Stimulated activated CD8-positive, alpha-beta memory T cell treated with anti-CD3 and anti-CD28 coated beads, Interleukin-4, amount 100 ng/mL, for 24 hours (primary cell): ENCODE measurements around the gene BANP.
A peak's percentile ranks its signal among the peaks of the same experiment; 100 is the strongest.
"Not testable (repeated sequence)": the region's sequence is repeated elsewhere in the genome, so short reads cannot be mapped to it uniquely, and the experiment has no call there.

Experiments
- DNase-seq: peaks from one replicate; pipeline ENCODE4 v3.0.0-alpha.2; 2020; ENCODE audit warnings: low read depth

The BANP gene

GRCh38 chr16:87968541-87968940, 17.3 kb downstream of the BANP start:
- DNase-seq, result no peak

GRCh38 chr16:87970186-87970585, 19.0 kb downstream of the BANP start:
- DNase-seq, result no peak

- no peak for DNase-seq
Measured at GRCh38 chr16:87971933-87972332, 20.7 kb downstream of the BANP start.

- DNase-seq, result no peak
Measured at GRCh38 chr16:87973717-87974116, 22.5 kb downstream of the BANP start.

- DNase-seq, result no peak
Measured at GRCh38 chr16:87974178-87974577, 22.9 kb downstream of the BANP start.

GRCh38 chr16:87976665-87977064, 25.4 kb downstream of the BANP start:
- no peak for DNase-seq

GRCh38 chr16:87978127-87978526, 26.9 kb downstream of the BANP start:
- no peak for DNase-seq

GRCh38 chr16:87979352-87979751, 28.1 kb downstream of the BANP start:
- no peak for DNase-seq

GRCh38 chr16:87979911-87980630, 28.8 kb downstream of the BANP start:
- DNase-seq, result not testable (repeated sequence)

- not testable (repeated sequence) for DNase-seq
Measured at GRCh38 chr16:87981376-87981775, 30.1 kb downstream of the BANP start.

GRCh38 chr16:87982581-87983041, 31.4 kb downstream of the BANP start:
- no peak for DNase-seq

GRCh38 chr16:87983072-87983736, 32.0 kb downstream of the BANP start:
- DNase-seq, result not testable (repeated sequence)

GRCh38 chr16:87983737-87984097, 32.5 kb downstream of the BANP start:
- not testable (repeated sequence) for DNase-seq

GRCh38 chr16:87984180-87984579, 32.9 kb downstream of the BANP start:
- DNase-seq, result not testable (repeated sequence)

GRCh38 chr16:87984632-87985267, 33.5 kb downstream of the BANP start:
- no peak for DNase-seq

GRCh38 chr16:87985493-87985892, 34.3 kb downstream of the BANP start:
- not testable (repeated sequence) for DNase-seq

- peak; percentile 42 for DNase-seq
Measured at GRCh38 chr16:87986361-87986849, 35.2 kb downstream of the BANP start.

- DNase-seq, result not testable (repeated sequence)
Measured at GRCh38 chr16:87988596-87988995, 37.4 kb downstream of the BANP start.

GRCh38 chr16:87990254-87990653, 39.0 kb downstream of the BANP start:
- DNase-seq, result not testable (repeated sequence)

GRCh38 chr16:87992142-87992541, 40.9 kb downstream of the BANP start:
- not testable (repeated sequence) for DNase-seq

GRCh38 chr16:87993901-87994300, 42.7 kb downstream of the BANP start:
- DNase-seq, result no peak

- DNase-seq, result no peak
Measured at GRCh38 chr16:87995644-87996043, 44.4 kb downstream of the BANP start.
